AG04450 (cell line): ENCODE measurements around the gene DIAPH3. TPM values are rescaled to one million over a fixed set of nuclear protein-coding genes. Genes with fewer than 3 reads are reported as not detected.
"Not testable (repeated sequence)": the region's sequence is repeated elsewhere in the genome, so short reads cannot be mapped to it uniquely, and the experiment has no call there.

Experiments used
- CTCF ChIA-PET: fragments of 300-600, 350-600 bp; formaldehyde crosslinking; extraction: SDS; loops from one replicate; lab custom pipeline; 2022; ENCODE audit warnings: antibody characterized with exemption, inconsistent platforms; lab: Charles Lee
- POLR2A ChIA-PET: fragments of 350-600 bp; formaldehyde crosslinking; extraction: SDS; loops from one replicate; lab custom pipeline; 2021; ENCODE audit warnings: antibody characterized with exemption, inconsistent platforms; lab: Yijun Ruan, JAX
- DNase-seq: peaks from one replicate; pipeline ENCODE4 v3.0.0-alpha.2; 2011; ENCODE audit warnings: low read depth, low spot score
- H3K27ac ChIP-seq: one replicate; pipeline ENCODE4 v1.5.1; 2012; ENCODE audit warnings: low read depth, low read length, control low read depth
- H3K27me3 ChIP-seq: one replicate; pipeline ENCODE4 v1.6.0; 2012; ENCODE audit warnings: low read length; ENCODE audit not compliant: control insufficient read depth, insufficient read depth
- H3K4me3 ChIP-seq: 2 replicates; pipeline ENCODE4 v1.5.1; 2011; ENCODE audit warnings: mild to moderate bottlenecking, low read depth, low read length, control low read depth
- H3K9me3 ChIP-seq: 2 replicates; pipeline ENCODE4 v1.5.1; 2012; ENCODE audit warnings: low read length; ENCODE audit not compliant: control insufficient read depth, insufficient read depth
- polyA plus RNA-seq: library from polyadenylated mRNA; depleted of rRNA; stranded (reverse); fragments of >200 nt; gene quantifications from 2 replicates; pipeline ENCODE4 v1.2.3, GENCODE V29; 2011
- TF ChIP-seq, protein P1 (sequence below): IDR thresholded peaks from 2 replicates; pipeline ENCODE4 v1.5.1; 2011; ENCODE audit warnings: low read depth, low read length, control low read depth, inconsistent platforms

DIAPH3 gene
- polyA plus RNA-seq, 1 experiment: 11.7 TPM

DNA sequence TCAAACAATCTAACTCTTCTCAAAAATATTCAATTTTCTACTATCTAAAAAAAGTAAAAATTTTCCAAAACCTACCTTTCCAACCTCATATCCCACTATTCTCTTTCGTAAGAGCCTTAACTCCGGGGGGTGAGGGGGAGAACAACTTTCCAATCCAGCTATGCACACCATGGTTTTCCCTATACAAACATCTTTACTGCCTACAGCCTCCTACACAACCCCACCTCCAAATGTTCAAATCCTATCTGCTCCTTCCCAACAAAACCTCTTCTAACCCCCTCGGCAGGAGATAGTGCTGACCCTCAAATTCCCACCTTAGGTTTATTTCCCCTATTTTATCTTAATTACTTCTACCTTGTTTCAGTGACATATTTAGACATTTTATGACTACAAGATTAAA is 102.0 kb downstream of the DIAPH3 start:
- DNase-seq: no peak
- ChIA-PET POLR2A (no interaction called here), CTCF (no interaction called here)
- Histone ChIP-seq H3K9me3 (peaks cover 2% of the 10 kb centered on the region; the same call in 1 of the 2 replicates), H3K27me3 (no peaks in the 10 kb centered on the region), H3K27ac (no peak overlapping the region), H3K4me3 (no peak overlapping the region)
- TF ChIP-seq, protein P1, sequence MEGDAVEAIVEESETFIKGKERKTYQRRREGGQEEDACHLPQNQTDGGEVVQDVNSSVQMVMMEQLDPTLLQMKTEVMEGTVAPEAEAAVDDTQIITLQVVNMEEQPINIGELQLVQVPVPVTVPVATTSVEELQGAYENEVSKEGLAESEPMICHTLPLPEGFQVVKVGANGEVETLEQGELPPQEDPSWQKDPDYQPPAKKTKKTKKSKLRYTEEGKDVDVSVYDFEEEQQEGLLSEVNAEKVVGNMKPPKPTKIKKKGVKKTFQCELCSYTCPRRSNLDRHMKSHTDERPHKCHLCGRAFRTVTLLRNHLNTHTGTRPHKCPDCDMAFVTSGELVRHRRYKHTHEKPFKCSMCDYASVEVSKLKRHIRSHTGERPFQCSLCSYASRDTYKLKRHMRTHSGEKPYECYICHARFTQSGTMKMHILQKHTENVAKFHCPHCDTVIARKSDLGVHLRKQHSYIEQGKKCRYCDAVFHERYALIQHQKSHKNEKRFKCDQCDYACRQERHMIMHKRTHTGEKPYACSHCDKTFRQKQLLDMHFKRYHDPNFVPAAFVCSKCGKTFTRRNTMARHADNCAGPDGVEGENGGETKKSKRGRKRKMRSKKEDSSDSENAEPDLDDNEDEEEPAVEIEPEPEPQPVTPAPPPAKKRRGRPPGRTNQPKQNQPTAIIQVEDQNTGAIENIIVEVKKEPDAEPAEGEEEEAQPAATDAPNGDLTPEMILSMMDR: no peak

DNA sequence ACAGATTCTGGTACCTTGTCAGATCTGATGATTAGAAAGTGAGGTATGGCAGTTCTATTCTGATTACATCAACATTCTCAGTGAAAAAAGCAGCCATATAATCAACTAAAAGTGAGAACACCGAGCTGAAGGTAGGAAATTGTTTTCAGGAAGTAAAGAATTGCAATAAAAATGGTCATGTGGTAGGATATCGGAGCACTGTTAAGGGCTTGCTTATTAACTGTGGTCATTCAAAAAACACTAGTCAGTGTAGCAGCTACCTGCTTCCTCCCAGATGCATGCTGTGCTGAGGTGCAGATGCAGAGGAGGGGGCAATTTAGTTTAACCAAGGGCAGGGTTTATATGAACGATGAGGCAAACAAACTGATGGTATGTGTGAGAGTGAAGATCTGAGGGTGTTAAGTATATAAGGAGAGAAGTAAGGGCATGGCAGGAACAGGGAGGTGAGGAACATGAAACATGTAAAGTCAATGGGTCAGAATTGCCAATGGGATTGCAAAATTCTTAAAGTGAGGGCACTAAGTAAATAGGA is 111.9 kb downstream of the DIAPH3 start:
- no peak for DNase-seq
- no peaks in the 10 kb centered on the region for H3K27me3 ChIP-seq
- H3K27ac ChIP-seq: no peak overlapping the region
- no peak overlapping the region for H3K4me3 ChIP-seq
- no peaks in the 10 kb centered on the region for H3K9me3 ChIP-seq
- POLR2A ChIA-PET: no interaction called here
- TF ChIP-seq, protein P1: no peak
- CTCF ChIA-PET: no interaction called here

DNA sequence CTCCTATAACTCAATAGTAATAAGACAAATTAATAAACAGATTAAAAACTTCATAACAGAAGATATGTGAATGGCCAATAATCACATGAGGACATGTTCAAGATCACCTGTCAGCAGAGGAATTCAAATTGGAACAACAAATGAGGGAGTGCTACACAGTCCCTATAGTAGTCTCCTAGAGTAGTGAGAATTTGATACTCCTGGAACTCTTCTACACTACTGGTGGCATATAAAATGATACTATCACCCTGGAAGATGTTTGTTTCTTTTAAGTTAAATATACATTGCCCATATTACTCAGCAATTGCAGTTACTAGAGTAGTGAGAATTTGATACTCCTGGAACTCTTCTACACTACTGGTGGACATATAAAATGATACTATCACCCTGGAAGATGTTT is 115.4 kb downstream of the DIAPH3 start:
- H3K27me3 ChIP-seq, POLR2A ChIA-PET, H3K9me3 ChIP-seq, CTCF ChIA-PET, DNase-seq, H3K27ac ChIP-seq, H3K4me3 ChIP-seq: not testable (repeated sequence)

DNA sequence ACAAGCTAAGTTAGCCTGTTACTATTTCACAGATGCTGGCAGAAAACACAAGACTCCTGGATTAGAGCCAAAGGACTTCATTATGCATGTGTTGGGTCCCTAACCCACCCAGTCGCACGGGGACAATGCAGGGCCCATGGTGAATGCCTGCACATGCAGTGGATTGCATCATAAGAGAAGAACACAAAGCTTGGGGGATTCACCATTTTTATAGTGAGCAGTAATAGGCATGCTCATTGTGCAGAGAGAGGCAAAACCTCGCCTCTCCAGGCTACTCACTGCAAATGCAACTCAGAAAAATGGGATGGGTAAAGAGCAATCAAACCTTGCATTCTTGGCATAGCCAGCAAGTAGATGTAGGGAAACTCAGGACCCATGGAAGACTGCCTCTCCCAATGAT is 115.8 kb downstream of the DIAPH3 start:
- Histone ChIP-seq H3K4me3 (no peak overlapping the region), H3K27me3 (no peaks in the 10 kb centered on the region), H3K27ac (no peak overlapping the region), H3K9me3 (no peaks in the 10 kb centered on the region)
- POLR2A ChIA-PET: no interaction called here
- TF ChIP-seq, protein P1: no peak
- CTCF ChIA-PET: no interaction called here
- DNase-seq: no peak

DNA sequence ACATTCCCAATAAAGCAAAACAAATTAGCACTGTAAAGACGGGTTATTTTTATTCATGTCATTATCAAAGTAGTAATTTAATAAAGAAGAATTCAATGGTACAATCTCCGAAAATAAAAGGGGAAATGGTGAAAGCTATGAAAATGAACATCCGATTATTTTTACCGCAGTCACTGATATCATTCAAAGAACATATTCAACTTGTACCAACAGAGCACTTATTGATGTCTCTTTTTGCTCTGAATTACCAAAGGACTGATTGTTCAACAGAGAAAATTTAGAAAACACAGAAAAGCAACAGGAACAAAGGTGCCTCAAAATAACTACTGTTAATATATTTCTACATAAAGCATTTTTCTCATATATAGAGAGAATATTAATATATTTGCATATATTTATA is 119.4 kb downstream of the DIAPH3 start:
- H3K27me3 ChIP-seq: no peaks in the 10 kb centered on the region
- POLR2A ChIA-PET: no interaction called here
- CTCF ChIA-PET: no interaction called here
- no peak overlapping the region for H3K4me3 ChIP-seq
- TF ChIP-seq, protein P1: no peak
- H3K27ac ChIP-seq: no peak overlapping the region
- no peaks in the 10 kb centered on the region for H3K9me3 ChIP-seq
- no peak for DNase-seq
